SHP77 (cell line): Measurements from ENCODE around the gene ZNF823.

ENCODE experiments used
- DNase-seq, 2 experiments: peaks; one replicate each; lab custom pipeline; 2025; lab: John Stamatoyannopoulos, UW

The ZNF823 gene

DNA sequence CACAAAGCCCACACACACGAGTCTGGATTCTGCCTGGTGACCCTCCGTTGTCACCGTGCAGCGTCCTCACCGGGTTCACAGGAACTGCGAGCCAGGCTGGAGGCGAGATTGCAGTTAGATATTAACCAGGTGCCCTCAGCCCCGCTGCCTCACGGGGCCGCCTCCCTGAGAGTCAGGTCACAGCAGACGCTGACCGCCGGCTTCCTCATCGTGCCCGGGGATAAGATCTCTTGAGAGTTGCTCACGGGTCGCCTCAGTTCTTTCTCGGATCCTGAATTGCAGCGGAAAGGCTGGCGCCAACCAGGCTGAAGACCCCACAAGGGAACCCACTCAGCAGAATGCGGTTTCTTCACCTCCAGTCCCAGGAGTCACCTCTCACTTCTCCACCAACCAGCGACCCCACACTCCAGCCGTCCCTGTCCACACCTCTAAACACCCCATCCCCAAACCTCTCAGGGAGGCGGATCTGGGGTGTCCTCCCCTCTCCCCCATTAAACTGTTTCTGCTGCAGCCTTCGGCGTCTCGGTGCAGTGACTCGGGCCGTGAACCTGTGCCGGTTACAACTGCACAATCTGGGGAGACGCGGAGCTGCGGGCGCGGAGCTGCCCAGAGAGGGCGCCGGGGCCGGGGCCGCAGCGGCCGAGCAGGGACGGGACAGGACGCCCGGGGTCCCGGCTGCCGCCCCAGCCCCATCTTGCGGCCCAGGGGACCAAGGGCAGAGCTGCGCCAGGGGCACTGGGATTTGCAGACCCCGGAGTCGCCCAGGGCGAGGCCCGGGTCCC is 591 bp downstream of the ZNF823 start:
- peak; percentile 10 to 15 for DNase-seq

- DNase-seq: no peak
Measured at GRCh38 chr19:11736696-11737095, 2.0 kb downstream of the ZNF823 start.

DNA sequence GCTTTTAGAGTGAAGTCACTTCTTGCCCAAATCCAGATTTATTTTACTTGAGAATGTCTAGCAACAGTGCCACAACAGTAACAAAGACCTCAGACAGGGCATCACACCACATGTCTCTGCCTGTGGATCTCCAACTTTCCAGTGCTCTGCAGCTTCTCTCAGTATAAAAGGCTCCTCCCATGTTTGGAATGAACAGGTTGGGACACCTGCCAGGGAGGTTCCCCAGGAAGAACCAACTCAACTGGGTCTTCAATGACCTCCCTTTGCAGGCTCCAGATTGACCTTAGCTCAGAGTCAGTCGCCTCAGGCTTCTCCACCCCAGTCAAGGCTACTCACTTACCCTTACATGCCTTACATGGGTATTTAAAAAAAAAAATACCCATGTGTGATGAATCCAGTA is 3.4 kb downstream of the ZNF823 start:
- no peak for DNase-seq

GRCh38 chr19:11729586-11729985 is 9.2 kb downstream of the ZNF823 start:
- DNase-seq: no peak

GRCh38 chr19:11722414-11722813 is 16.3 kb downstream of the ZNF823 start:
- DNase-seq: no peak

- no peak for DNase-seq
Measured at GRCh38 chr19:11721681-11722080, 17.1 kb downstream of the ZNF823 start.

GRCh38 chr19:11710313-11710712 is 28.4 kb downstream of the ZNF823 start:
- DNase-seq: no peak

- no peak for DNase-seq
Measured at GRCh38 chr19:11708457-11708856, 30.3 kb downstream of the ZNF823 start.

GRCh38 chr19:11705474-11705873 is 33.3 kb downstream of the ZNF823 start:
- DNase-seq: no peak

DNA sequence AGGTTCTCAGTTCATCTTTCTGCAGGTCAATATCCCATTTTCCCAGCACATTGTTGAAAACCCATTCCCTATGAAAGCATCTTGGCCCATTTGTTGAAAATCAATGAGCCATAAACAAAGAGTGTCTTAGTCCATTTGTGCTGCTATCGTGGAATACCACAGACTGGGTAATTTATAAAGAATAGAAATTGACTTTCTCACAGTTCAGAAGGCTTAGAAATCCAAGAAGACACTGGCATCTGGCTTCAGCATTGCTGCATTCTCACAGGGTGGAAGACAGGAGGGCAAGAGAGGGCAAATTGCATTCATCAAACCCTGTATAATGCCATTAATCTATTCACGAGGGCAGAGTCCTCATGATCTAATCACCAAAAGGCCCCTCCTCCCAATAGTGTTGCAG is 34.1 kb downstream of the ZNF823 start:
- no peak for DNase-seq

DNA sequence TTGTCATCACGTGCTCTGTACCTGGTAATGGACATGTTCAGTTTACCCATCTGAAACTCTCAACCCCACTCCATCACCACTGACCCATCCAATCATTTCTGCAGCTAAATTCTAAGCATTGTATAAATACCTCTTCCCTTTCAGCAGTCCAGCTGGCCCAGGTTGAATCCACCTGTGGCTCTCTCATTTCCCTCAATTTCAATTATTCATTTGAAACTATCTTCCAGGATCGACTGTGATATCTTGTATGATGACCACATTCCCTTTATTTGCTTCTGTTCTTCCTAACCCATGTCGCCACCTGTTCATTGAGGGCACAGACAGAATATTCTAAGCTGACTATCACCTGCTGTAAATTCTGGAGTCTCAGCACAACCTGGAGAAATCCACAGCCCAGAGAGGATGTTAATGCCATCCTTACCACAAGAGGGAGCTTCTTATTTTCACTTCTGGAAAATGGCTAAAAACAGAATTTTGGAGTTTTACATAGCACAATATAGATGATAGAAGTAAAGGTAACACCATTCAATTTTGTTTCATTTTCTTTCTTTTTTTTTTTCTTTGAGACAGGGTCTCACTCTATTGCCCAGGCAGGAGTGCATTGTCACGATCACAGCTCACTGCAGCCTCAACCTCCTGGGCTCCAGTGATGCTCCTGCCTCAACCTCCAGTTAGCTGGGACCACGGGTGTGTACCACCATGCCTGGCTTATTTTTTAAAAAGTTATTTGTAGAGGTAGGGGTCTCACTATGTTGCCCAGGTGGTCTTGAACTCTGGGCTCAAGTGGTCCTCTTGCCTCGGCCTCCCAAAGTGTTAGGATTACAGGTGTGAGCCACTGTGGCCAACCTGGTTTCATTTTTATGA is 38.6 kb downstream of the ZNF823 start:
- DNase-seq: peak; percentile 13 to 17

GRCh38 chr19:11698231-11698630 is 40.5 kb downstream of the ZNF823 start:
- no peak for DNase-seq

GRCh38 chr19:11697284-11697855 is 41.4 kb downstream of the ZNF823 start:
- no peak for DNase-seq

- DNase-seq: peak; percentile 91 to 95
Measured at GRCh38 chr19:11694533-11695439, 44.0 kb downstream of the ZNF823 start.

DNA sequence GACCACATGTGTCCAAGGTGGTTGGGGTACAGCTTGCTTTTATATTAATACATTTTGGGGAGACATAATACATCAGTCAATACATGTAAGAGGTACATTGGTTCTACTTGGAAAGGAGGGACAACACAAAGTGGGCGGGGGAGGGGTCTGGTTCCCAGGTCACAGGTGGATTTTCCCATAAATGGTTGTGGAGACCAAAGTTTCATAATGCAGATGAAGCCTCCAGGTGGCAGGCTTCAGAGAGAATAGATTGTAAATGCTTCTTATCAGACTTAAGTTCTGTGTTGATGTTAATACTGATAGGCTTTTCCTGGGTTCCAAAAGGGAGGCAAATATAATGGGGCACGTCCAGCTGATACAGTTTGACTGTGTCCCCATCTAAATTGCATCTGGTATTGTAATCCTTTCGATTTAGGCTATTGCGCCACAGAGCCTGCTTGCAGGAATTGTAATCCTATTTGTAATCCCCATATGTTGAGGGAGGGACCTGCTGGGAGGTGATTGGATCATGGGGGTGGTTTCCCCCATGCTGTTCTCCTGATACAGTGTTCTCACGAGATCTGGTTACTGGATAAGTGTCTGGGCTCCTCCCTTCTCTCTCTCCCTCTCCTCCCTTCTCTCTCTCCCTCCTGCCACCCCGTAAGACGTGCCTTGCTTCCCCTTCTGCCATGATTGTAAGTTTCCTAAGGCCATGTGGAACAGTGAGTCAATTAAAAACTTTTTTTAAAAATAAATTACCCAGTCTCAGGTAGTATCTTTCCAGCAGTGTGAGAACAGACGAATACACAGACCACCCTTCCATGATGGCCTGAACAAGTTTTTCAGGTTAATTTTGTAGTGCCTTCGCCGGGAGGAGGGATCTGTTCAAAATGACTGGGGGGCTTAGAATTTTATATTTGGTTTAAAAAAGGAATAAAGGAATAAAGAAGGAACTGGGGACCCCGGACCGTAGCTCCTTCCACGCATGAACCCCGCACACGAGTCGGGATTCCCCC is 44.9 kb downstream of the ZNF823 start:
- DNase-seq: peak; percentile 46 to 54

- DNase-seq: no peak
Measured at GRCh38 chr19:11692127-11692790, 46.5 kb downstream of the ZNF823 start.

DNA sequence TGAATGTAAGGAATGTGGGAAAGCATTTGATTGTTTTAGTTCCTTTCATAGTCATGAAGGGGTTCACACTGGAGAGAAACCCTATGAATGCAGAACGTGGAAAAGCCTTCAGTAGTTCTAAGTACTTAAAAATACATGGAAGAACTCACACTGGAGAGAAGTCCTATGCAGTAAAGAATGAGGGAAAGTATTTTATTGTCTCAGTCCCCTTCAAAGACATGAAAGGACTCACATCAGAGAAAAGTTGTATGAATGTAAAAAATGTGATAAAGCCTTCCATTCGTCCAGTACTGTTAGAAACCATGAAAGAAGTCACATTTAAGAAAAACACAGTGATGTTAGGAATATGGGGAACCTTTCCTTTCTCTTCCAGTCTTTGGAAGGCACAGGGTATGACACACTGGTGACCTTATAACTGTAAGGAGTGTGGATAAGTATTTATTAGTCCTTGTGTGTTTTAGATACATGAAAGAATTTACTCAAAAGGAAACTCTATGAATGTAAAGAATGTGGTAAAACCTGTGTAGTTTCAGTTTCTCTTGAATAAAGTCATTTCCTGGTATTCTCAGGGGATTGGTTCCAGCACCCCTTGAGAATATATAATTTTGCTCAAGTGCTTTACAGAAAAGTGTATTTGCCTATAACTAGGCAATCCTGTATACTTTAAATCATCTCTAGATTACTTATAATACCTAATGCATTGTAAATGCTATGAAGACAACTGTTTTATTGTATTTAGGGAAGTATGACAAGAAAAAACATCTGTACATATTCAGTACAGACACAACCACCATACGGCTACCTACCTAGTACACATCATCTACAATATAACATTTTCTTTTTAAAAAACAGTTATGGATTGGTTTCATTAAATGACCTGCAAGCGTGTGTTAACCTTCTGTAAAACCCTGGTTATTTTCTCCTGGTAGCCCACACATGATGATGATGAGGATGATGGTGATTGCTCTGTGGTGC is 52.8 kb downstream of the ZNF823 start:
- DNase-seq: no peak

DNA sequence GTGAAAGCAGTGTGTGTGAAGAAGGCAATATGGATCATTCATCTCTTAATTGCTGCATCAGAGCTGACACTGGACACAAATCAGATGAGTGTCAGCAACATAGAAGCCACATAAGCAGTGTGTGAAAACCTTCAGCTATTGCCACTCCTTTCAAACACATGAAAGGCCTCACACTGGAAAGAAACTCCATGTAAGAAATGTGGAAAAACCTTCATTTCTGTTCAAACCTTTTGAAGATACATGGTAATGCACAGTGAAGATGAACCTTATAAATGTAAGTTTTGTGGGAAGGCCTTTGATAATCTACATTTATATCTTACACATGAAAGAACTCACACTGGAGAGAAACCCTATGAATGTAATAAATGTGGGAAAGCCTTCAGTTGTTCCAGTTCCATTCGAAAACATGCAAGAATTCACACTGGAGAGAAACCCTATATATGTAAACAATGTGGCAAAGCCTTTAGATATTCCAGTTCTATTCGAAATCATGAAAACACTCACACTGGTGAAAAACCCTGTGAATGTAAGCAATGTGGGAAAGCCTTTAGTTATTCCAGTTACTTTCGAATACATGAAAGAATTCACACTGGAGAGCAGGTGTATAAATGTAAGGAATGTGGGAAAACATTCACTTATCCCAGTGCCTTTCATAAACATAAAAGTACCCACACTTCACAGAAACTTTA is 53.6 kb downstream of the ZNF823 start:
- DNase-seq: no peak
